ENCODE measurements around the gene NCKAP5. TPM values are rescaled to one million over a fixed set of nuclear protein-coding genes. Genes with fewer than 3 reads are reported as not detected.

The NCKAP5 gene
- total RNA-seq, 1 experiment from 2014 or later = not detected

GRCh38 chr2:133453032-133453431 is 115.2 kb downstream of the NCKAP5 start:
- H3K27me3 Mint-ChIP-seq (ENCODE audit: insufficient read depth, unreplicated experiment) = no peaks in the 10 kb centered on the region
- intact Hi-C loops (cut with micrococcal nuclease) = no loop called here
- peak overlapping the region; percentile 94 for H3K27ac Mint-ChIP-seq (ENCODE audit: low read depth, unreplicated experiment)
- H3K9me3 Mint-ChIP-seq (ENCODE audit: unreplicated experiment) = no peaks in the 10 kb centered on the region
- POLR2A ChIA-PET = no interaction called here
- no peaks in the 10 kb centered on the region for H3K36me3 Mint-ChIP-seq (ENCODE audit: insufficient read depth, unreplicated experiment)
- CTCF ChIA-PET = no interaction called here
- H3K4me1 Mint-ChIP-seq (ENCODE audit: insufficient read depth, unreplicated experiment) = peaks cover 29% of the 10 kb centered on the region
- TF ChIP-seq CTCF (IDR thresholded peaks at IDR 0.05; ENCODE audit: unreplicated experiment) = no peak
- no peak for DNase-seq (ENCODE audit: unreplicated experiment)
- no peak overlapping the region for H3K4me3 Mint-ChIP-seq (ENCODE audit: unreplicated experiment)
- no TSS peak for BruUV-seq (replicated peaks)

- Mint-ChIP-seq H3K27me3 (ENCODE audit: insufficient read depth, unreplicated experiment) (no peaks in the 10 kb centered on the region), H3K4me3 (ENCODE audit: unreplicated experiment) (no peak overlapping the region), H3K9me3 (ENCODE audit: unreplicated experiment) (no peaks in the 10 kb centered on the region), H3K27ac (ENCODE audit: low read depth, unreplicated experiment) (peak overlapping the region; percentile 94), H3K36me3 (ENCODE audit: insufficient read depth, unreplicated experiment) (no peaks in the 10 kb centered on the region), H3K4me1 (ENCODE audit: insufficient read depth, unreplicated experiment) (peaks cover 24% of the 10 kb centered on the region)
- DNase-seq (ENCODE audit: unreplicated experiment) = peak; percentile 32
- intact Hi-C loops (cut with micrococcal nuclease) = no loop called here
- no TSS peak for BruUV-seq (replicated peaks)
- POLR2A ChIA-PET = no interaction called here
- CTCF ChIA-PET = no interaction called here
- TF ChIP-seq CTCF (IDR thresholded peaks at IDR 0.05; ENCODE audit: unreplicated experiment) = no peak
Observed at GRCh38 chr2:133452583-133452982, 115.7 kb downstream of the NCKAP5 start.

GRCh38 chr2:133452146-133452545 is 116.1 kb downstream of the NCKAP5 start:
- intact Hi-C loops (cut with micrococcal nuclease) = no loop called here
- no peaks in the 10 kb centered on the region for H3K36me3 Mint-ChIP-seq (ENCODE audit: insufficient read depth, unreplicated experiment)
- H3K4me1 Mint-ChIP-seq (ENCODE audit: insufficient read depth, unreplicated experiment) = peaks cover 21% of the 10 kb centered on the region
- H3K27me3 Mint-ChIP-seq (ENCODE audit: insufficient read depth, unreplicated experiment) = no peaks in the 10 kb centered on the region
- ChIA-PET CTCF (no interaction called here), POLR2A (no interaction called here)
- peak overlapping the region; percentile 94 for H3K27ac Mint-ChIP-seq (ENCODE audit: low read depth, unreplicated experiment)
- no TSS peak for BruUV-seq (replicated peaks)
- no peaks in the 10 kb centered on the region for H3K9me3 Mint-ChIP-seq (ENCODE audit: unreplicated experiment)
- TF ChIP-seq CTCF (IDR thresholded peaks at IDR 0.05; ENCODE audit: unreplicated experiment) = no peak
- no peak for DNase-seq (ENCODE audit: unreplicated experiment)
- no peak overlapping the region for H3K4me3 Mint-ChIP-seq (ENCODE audit: unreplicated experiment)

- Mint-ChIP-seq H3K4me3 (ENCODE audit: unreplicated experiment) (no peak overlapping the region), H3K36me3 (ENCODE audit: insufficient read depth, unreplicated experiment) (no peaks in the 10 kb centered on the region), H3K9me3 (ENCODE audit: unreplicated experiment) (peaks cover 7% of the 10 kb centered on the region), H3K4me1 (ENCODE audit: insufficient read depth, unreplicated experiment) (peaks cover 18% of the 10 kb centered on the region), H3K27ac (ENCODE audit: low read depth, unreplicated experiment) (no peak overlapping the region), H3K27me3 (ENCODE audit: insufficient read depth, unreplicated experiment) (no peaks in the 10 kb centered on the region)
- CTCF ChIA-PET = interaction anchor here (0.7 kb wide), 1 partner anchor 68 kb away, joined by 4 read pairs; no protein-coding TSS in a partner anchor
- no peak for DNase-seq (ENCODE audit: unreplicated experiment)
- POLR2A ChIA-PET = no interaction called here
- intact Hi-C loops (cut with micrococcal nuclease) = no loop called here
- no TSS peak for BruUV-seq (replicated peaks)
- no peak for TF ChIP-seq CTCF (IDR thresholded peaks at IDR 0.05; ENCODE audit: unreplicated experiment)
Observed at GRCh38 chr2:133448195-133448594, 120.1 kb downstream of the NCKAP5 start.

Measured in MCF 10A (cell line).